ENCODE measurements around the gene RNF121.

Gene RNF121

DNA sequence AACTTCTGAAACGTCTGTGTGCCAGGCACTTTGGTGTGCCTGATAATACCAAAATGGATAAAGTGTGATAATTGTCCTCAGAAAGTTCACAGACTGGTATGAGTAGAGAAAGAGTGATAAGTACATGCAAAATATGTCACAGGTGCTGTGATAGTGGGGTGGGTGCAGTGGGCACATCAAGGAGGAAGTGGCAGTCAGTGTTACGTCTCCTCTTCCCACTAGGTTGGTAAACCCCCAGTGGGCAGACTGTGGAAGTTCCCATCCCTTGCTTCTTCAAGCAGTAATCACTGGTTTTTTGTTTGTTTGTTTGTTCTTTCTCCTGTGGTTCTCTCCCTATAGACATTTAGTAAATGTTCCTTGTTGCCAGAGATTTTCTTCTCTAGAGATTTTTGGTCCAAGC lies 5.4 kb downstream of the RNF121 start:
- DNase-seq, result no peak

DNA sequence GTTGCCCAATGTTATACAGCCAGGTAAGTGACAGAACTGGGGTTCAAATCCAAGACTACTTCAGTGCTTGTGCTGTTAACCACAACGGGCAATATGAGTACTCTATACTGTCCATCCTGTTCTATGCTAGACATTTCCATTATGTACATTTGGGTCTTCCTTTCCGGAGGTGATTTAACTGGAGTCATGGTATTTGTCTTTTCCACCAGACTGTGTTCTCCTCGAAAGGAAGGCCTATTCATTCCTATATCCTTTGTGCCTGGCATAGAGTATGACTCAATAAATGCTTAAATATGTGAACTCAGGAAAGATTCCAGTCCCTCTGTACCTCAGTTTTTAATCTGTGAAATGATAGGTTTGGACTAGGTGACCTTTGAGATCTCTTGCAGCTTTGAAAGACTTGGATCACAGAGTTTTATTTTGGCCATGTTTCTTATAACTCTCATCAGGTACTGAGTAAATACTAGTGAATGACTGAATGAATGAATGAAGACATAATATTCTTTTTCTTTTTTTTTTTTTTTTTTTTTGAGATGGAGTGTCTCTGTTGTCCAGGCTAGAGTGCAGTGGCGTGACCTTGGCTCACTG lies 6.6 kb downstream of the RNF121 start:
- no peak for DNase-seq

DNA sequence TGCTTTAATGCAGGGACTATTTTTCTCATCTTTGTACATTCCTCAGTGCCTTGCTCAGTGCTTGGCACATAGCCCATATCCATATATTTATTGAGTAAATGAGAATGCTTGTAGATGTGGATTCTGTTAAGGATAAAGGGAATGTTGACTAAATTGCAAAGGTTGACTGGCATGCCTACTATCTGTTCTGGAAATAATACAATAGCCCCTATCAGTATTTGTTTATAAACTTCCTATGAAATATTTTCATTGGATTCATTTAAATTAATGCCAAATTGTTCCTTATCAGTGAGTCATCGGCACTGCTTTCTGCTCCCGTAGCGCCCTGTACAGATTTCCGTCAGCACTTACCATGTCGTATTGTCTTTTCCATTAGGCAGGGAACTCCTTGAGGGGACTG lies 8.0 kb downstream of the RNF121 start:
- no peak for DNase-seq

DNA sequence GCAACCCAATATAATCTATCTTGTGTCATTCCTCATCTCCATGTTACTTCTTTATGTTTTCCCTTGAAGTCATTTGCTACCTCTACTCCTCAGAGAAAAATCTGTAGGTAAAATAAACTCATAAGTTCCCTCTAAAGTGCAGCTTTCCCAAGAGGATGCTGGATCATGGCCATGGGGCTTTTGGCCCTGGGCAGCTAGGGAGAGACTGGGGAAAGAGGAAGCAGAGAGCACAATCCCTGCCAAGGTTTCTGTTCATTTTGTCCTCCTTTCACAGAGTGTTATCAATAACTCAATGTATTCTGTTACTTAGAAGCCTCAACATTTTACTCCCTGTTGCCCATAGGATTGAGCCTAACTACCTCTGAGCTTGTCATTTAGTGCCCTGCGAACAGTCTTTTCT lies 9.0 kb downstream of the RNF121 start:
- DNase-seq, result peak in 2 of 58 donors; percentile 2 to 26

DNA sequence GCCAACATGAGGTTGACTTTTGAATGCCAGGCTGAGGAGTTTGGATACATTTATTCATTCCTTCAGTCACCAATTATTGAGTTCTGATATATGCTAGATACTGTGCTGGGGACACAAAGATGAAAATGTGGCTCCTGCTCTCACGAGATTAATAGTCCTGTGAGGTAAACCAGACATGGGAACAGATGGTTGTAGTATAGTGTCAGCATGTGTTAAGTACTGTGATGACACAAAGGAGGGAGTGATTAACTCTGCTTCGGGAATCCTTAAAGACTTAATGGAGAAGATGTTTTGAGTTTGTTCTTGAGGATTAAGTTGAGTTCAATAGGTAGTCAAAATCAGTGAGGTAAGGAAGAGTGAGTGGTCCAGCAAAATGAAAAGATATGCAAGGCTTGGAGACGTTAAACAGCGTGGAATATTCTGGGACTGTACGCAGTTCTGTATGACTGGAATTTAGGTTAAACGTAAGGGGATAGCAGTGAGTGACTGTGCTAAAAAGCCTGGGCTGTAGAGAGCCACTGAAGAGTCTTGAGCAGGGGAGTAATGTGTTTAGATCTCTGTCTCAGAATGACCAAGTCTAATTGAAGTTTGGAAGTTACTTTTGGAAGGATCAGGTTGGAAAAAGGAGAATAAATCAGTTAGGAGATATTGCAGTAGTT lies 11.8 kb downstream of the RNF121 start:
- no peak for DNase-seq

DNA sequence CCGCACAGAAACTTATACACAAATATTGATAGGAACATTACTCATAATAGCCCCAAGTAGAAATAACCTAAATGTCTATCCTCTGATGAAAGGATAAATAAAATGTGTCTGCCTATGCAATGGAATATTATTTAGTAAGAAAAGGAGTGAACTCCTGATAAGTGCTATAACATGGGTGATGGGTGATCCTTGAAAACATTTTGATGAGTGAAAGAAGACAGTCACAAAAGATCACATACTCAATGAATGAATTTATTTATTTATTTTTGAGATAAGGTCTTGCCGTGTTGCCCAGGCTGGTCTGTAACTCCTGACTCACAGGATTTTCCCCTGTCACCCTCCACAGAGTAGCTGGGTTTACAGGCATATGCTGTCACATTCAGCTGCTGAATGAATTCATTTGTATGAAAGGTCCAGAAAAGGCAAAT lies 17.3 kb downstream of the RNF121 start:
- DNase-seq, result no peak

DNA sequence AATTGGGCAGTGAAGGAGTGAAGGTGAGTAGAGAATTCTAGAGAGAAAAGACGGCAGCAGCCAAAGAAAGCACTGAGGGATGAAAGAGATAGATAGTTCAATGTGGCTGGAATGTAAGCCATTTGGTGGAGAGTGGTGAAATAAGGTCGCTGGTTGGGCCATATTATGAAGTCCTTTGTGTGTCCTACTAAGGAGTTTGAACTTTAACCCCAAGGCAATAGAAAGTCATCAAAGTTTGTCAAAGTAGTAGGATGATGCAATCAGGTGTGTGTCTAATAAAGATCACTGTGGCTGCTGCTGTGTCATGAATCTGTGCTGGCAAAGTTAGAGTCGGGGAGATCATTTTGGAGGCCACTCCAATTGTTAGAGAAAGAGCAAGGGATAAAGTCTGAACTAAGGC lies 18.7 kb downstream of the RNF121 start:
- no peak for DNase-seq

DNA sequence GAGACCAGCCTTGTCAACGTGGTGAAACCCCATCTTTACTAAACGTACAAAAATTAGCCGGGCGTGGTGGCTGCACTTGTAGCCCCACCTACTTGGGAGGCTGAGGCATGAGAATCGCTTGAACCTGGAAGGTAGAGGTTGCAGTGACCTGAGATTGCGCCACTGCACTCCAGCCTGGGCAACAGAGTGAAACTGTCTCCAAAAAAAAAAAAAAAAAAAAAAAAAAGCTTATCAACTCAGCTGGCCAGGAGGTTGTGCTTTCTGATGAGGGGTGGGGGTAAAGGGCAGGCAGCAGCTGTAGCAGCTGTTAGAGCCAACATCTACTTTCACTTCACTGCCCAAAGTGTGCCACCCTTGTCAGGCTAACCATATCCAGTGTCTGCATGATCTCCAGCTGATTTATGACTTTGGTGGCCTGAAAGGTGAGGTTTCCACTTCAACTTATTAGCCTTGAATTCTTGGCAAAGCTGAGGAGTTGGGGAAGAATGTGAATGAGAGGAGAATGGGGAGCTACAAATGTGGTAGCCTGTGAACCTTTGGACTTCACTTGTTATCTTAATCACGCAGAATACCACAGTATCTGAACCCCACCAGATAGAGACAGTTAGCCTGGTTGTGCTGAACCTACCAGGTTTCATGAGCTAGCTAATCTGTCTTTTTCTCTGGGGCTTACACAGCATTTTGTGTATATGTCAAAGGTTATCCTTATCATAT lies 19.6 kb downstream of the RNF121 start:
- DNase-seq, result no peak

DNA sequence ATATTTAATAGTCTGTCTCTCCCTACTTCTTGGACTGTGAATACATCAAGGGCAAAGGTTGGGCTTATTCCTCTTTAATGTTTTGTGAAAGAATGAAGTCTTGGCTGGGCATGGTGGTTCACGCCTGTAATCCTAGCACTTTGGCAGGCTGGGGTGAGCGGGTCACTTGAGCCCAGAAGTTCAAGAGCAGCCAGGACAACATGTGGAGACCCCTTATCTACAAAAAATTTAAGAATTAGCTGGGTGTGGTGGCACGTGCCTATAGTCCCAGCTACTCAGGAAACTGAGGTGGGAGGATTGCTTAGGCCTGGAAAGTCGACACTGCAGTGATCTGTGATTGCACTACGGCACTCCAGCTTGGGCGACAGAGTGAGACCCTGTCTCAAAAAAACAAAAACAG lies 20.2 kb downstream of the RNF121 start:
- DNase-seq, result no peak

DNA sequence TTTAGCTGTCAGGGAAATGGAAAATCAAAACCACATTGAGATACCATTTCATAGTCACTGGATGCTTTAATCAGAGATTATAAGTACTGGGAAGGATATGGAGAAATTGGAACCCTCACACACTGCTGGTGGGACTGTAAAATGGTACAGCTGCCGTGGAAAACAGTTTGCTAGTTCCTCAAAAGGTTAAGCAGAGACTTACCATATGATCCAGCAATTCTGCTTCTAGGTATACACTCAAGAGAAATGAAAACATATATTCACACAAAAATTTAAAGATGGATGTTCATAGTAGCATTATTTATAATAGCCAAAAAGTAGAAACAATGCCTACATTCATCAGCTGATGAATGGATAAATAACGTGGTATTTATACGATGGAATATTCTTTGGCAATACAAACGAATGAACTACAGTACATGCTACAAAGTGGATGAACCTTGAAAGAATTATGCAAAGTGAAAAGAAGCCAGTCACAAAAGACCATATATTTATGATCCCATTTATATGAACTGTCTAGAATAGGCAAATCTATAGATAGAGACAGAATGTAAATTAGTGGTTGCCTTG lies 23.0 kb downstream of the RNF121 start:
- no peak for DNase-seq

DNA sequence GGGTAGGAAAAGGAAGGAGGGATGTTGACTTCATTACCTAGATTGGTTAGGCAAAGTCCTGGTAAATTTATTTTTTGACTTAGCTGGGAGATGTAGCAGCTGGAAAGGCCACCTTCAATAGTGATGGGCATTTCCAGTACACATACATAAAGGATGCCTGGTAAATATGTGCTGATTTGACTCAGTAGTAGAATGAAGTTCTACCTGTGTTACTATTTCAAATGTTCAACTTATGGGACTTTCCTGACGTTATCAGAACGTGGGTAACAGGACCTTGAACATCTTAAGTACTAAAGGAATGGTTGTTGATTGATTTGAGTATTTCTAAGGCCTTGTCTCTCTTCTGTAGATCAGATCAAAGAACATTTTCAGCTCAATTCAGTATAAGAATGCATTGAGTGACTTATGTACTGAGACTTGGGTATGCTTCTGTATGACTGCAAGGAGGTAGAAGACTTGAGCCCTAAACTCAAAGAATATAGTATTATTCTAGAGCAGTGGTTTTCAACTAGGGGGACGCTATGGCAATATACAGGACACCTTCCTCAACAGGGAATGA lies 27.1 kb downstream of the RNF121 start:
- DNase-seq, result no peak

DNA sequence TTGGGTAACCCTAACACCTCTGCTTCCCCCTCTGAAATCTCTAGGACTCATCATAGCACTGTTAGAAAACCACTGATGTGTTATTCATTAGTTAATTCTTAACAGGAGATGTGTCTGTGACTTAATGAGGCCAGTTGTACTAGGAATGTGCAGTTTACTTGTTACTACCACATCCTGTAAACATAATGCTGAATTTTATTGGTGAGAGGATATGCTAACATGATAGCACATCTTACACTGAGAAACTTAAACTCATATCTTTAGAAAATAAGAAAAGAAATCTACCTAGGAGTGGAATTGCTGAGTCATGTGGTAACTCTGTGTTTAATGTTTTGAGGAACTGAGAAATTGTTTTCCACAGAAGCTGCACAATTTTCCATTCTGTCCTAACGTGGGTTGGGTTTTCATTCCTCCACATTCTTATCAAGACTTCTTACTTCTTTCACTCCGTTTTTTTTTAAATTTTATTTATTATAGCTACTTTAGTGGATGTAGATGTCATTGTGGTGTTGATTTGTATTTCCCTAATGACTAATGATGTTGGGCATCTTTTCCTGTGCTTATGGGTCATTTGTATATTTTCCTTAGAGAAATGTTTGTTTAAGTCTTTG lies 33.7 kb downstream of the RNF121 start:
- DNase-seq, result no peak

DNA sequence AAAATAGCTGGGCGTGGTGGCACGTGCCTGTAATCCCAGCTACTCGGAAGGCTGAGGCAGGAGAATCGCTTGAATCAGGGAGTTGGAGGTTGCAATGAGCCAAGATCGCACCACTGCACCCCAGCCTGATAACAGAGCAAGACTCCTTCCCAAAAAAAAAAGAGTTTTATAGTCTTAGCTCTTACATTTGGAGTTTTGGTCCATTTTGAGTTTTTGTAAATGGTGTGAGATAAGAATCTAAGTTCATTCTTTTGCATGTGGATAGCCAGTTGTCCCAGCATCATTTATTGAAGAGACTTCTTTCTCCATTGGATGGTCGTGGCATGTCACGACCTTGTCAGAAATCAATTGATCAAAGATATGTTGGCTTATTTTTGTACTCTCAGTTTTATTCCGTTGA lies 34.6 kb downstream of the RNF121 start:
- DNase-seq, result no peak

DNA sequence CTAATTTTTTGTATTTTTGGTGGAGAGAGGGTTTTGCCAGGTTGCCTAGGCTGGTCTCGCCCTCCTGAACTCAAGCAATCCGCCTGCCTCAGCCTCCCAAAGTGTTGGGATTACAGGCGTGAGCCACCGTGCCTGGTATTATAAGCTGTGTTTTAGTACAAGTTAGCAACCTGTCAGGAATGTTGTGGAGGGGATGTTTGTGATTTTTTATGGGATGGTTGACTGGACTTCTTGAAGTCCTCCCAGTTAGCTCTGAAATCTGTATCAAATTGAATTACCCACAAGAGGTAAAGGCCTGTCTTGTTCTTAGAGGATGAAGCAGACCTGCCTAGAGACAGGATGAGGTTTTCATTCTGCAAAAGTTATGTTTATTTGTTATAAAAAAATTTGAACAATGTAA lies 35.8 kb downstream of the RNF121 start:
- DNase-seq, result no peak

DNA sequence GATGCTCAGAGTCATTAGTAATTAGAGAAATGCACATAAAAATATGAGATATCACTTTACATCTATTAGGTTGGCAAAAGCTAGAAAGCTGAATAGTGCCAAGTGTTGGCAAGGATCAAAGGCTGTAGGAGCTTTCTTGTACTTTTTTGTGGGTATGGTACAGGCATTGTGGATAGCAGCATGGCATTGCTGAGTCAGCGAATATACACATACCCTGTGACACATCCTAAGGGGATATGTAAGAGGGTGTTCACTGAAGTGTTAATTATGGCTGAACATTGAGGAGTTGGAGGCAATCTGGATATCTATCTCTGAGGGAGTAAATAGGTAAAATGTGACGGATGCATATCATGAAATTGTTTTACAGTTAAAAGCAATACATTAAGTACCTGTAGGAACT lies 42.8 kb downstream of the RNF121 start:
- DNase-seq, result no peak

DNA sequence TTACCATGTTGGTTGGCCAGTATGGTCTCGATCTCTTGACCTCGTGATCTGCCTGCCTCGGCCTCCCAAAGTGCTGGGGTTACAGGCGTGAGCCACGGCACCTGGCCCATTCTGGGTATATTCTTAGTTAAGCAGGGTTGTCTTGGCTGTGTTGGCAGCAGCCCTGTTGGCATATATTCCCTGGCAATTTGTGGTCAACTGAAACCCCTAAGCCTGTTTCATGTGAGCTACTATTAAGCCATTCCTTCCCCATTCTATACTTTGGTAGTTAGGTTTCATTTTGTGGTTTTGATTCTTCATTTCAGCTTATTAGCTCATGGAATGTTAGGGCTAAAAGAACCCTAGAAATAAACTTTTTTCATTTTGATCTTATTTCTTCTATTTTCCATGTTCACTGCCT lies 47.7 kb downstream of the RNF121 start:
- DNase-seq, result no peak

DNA sequence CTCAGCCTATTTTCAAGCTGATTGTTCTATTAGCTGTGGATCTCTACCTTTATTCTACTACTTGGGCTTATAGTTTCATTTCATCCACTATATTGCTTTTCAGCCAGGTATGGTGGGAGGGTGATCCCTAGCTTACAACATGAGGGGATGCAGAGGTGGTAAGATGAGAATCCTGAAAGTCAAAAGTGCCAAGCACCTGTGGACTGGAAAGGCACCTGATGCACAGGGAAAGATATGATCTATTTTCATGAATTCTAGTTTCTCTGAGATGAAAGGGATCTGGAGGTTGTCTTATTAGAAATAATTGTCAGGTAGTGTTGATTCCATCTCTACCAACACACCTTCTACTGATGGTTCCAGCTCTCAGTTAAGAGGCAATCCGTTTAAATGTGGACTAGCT lies 48.2 kb downstream of the RNF121 start:
- DNase-seq, result no peak

DNA sequence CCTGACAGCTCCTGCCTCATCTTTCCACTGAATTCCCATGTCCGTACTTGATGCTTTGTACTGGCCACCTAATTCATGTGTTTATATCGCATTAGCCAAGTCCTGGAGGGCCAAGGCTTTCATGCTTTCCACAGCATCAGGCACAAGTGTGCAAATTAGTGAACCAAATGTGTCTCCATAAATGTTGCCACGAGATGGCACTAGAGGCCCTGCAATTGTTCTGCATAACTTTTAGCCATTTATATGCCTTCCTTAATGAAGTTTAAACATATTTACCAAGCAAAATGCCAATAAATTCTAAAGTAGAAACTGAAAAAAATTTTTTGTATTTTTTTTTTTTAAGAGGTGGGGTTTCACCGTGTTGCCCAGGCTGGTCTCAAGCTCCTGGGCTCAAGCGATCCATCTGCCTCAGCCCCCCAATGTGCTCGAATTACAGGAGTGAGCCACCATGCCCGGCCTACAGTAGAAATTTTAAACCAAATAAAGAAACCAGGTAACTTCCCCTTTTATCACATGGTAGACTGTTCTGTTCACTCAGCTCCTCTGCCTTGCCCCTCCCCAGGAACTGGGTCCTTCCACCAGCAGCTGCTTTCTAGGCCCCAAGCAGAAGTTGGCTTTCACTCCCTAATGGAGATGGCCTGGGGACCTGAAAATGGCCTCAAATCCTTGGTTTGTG lies 49.0 kb downstream of the RNF121 start:
- peak in 28 of 58 donors; percentile 11 to 69 (median 33) for DNase-seq

DNA sequence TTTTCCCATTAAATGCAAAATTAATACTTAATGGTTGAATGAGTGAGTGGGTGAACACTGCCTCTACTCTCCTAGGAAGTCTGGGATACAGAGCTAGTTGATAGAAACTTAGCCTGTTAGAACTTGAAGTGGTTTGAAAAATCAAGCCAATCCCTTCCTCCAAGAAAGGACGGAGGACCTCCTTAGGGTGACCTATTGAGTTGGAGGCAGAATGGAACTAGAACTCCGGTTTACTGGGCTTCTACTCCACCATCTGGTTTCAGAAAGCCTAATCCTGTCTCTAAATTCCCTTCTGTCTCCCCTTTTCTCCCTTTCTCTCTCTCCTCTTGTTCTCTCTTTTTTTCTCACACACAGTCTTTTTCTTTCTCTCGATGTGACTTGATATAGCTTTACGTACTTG lies 50.2 kb downstream of the RNF121 start:
- DNase-seq, result no peak

DNA sequence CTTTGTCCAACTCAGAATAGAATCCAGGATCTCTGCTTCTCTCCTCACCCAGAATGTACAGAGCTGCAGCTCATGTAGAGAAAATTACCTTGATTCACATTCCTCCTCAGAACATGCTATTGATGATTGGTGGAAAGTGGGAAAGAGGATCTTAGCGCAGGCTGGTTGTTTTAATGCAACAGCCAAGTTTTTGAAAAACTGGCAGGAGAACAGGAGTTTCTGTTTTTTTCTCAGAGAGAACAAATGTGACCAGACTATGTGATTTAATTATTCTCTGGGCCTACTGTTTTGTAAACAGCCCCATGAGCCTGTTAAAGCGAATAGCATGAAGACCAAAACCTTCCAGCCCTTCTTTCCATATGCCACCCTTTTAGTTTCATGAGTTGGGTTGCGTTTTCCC lies 50.8 kb downstream of the RNF121 start:
- peak in 3 of 58 donors; percentile 28 to 61 (median 54) for DNase-seq

DNA sequence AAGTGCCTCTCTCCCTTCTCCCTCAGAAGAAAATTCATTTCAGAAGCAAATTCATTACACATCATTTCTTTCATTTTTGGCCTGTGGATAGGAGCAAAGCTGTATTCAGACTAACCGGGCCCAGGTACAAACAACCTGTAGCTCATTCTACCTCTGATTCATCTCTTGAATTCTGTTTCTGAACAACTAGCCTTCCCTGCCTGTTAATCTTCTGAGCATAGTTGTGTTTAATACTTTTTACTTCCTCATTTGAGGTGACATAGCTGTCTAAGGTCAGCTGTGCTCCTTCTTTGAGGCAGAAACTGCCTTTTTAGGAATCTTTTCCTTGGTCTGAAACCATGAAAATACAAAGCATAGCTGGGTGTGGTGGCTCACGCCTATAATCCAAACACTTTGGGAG lies 57.3 kb downstream of the RNF121 start:
- DNase-seq, result no peak
